HL-60/S4 (cell line): ENCODE measurements around the gene KIF26A.

Experiments used
- in situ Hi-C: fragments of 300-500 bp; cut with MboI; formaldehyde crosslinking; loops from 2 replicates; pipeline ENCODE4 v1.14.3; 2022; ENCODE audit warnings: low sequenced_read_pairs

KIF26A gene

GRCh38 chr14:104190396-104191000 lies 52.1 kb downstream of the KIF26A start:
- in situ Hi-C loops: no loop called here

GRCh38 chr14:104191409-104191997 lies 53.1 kb downstream of the KIF26A start:
- in situ Hi-C loops: no loop called here

GRCh38 chr14:104192146-104192882 lies 53.9 kb downstream of the KIF26A start:
- in situ Hi-C loops: no loop called here

- in situ Hi-C loops: no loop called here
Measured at GRCh38 chr14:104192883-104193245, 54.5 kb downstream of the KIF26A start.

- in situ Hi-C loops: no loop called here
Measured at GRCh38 chr14:104194016-104194415, 55.6 kb downstream of the KIF26A start.

GRCh38 chr14:104194716-104195115 lies 56.3 kb downstream of the KIF26A start:
- in situ Hi-C loops: no loop called here

GRCh38 chr14:104195361-104195760 lies 57.0 kb downstream of the KIF26A start:
- in situ Hi-C loops: no loop called here

- in situ Hi-C loops: no loop called here
Measured at GRCh38 chr14:104195878-104196277, 57.5 kb downstream of the KIF26A start.

- in situ Hi-C loops: no loop called here
Measured at GRCh38 chr14:104196461-104197140, 58.2 kb downstream of the KIF26A start.

GRCh38 chr14:104197449-104198247 lies 59.3 kb downstream of the KIF26A start:
- in situ Hi-C loops: no loop called here

GRCh38 chr14:104199266-104199895 lies 61.0 kb downstream of the KIF26A start:
- in situ Hi-C loops: no loop called here

GRCh38 chr14:104200106-104200505 lies 61.7 kb downstream of the KIF26A start:
- in situ Hi-C loops: no loop called here

GRCh38 chr14:104200591-104200990 lies 62.2 kb downstream of the KIF26A start:
- in situ Hi-C loops: no loop called here

GRCh38 chr14:104201063-104201462 lies 62.7 kb downstream of the KIF26A start:
- in situ Hi-C loops: no loop called here

GRCh38 chr14:104201496-104201895 lies 63.1 kb downstream of the KIF26A start:
- in situ Hi-C loops: no loop called here

- in situ Hi-C loops: no loop called here
Measured at GRCh38 chr14:104202259-104203070, 64.1 kb downstream of the KIF26A start.

GRCh38 chr14:104203071-104203425 lies 64.7 kb downstream of the KIF26A start:
- in situ Hi-C loops: no loop called here

GRCh38 chr14:104204660-104205149 lies 66.3 kb downstream of the KIF26A start:
- in situ Hi-C loops: no loop called here

GRCh38 chr14:104205781-104206180 lies 67.4 kb downstream of the KIF26A start:
- in situ Hi-C loops: no loop called here
